BLaER1 treated with 17β-estradiol and CSF1 and Interleukin-3, amounts not matched to agents 10 nM and 100 nM (cell line): ENCODE results near the gene MOAP1.
A peak's percentile ranks its signal among the peaks of the same experiment; 100 is the strongest.

ENCODE experiments used
- H3K27ac ChIP-seq, 11 experiments: shearing (Covaris generic); formaldehyde crosslinking; 2 replicates each; pipeline ENCODE4 v1.8.1; 2022
- H3K27me3 ChIP-seq, 11 experiments: shearing (Covaris generic); formaldehyde crosslinking; 2 replicates each; pipeline ENCODE4 v1.8.1; 2022
- H3K36me3 ChIP-seq, 11 experiments: shearing (Covaris generic); formaldehyde crosslinking; 2 replicates each; pipeline ENCODE4 v1.8.1; 2022
- H3K4me1 ChIP-seq, 10 experiments: shearing (Covaris generic); formaldehyde crosslinking; 2 replicates each; pipeline ENCODE4 v1.8.1; 2022
- H3K4me2 ChIP-seq, 11 experiments: shearing (Covaris generic); formaldehyde crosslinking; 2 replicates each; pipeline ENCODE4 v1.8.1; 2022
- H3K4me3 ChIP-seq, 10 experiments: shearing (Covaris generic); formaldehyde crosslinking; 2 replicates each; pipeline ENCODE4 v1.8.1; 2022
- H3K9ac ChIP-seq, 11 experiments: shearing (Covaris generic); formaldehyde crosslinking; 2 replicates each; pipeline ENCODE4 v1.8.1; 2022
- H3K9me3 ChIP-seq, 11 experiments: shearing (Covaris generic); formaldehyde crosslinking; replicated peaks in 1 of 11; 2 replicates each; pipeline ENCODE4 v1.8.1; 2022
- H4K20me1 ChIP-seq, 11 experiments: shearing (Covaris generic); formaldehyde crosslinking; 2 replicates each; pipeline ENCODE4 v1.8.1; 2022
- Cebpa-rat ChIP-seq, 11 experiments: shearing (Covaris generic); IDR thresholded peaks; 2 replicates each; pipeline ENCODE4 v1.8.1; 2022

MOAP1 gene

GRCh38 chr14:93219103-93219726, 34.5 kb upstream of the MOAP1 start:
- no peak for TF ChIP-seq Cebpa-rat (IDR thresholded peaks at IDR 0.05)
- peaks cover 76 to 90% (median 78%) of the 10 kb centered on the region in 11 experiments for H3K36me3 ChIP-seq

GRCh38 chr14:93214598-93214997, 29.9 kb upstream of the MOAP1 start:
- peaks cover 59 to 98% (median 85%) of the 10 kb centered on the region in 11 experiments for H3K36me3 ChIP-seq
- H3K27me3 ChIP-seq, result no peaks in the 10 kb centered on the region
- H3K4me1 ChIP-seq, result peaks cover 2 to 15% (median 10%) of the 10 kb centered on the region in 10 experiments
- H3K9ac ChIP-seq, result no peak overlapping the region
- TF ChIP-seq Cebpa-rat (IDR thresholded peaks at IDR 0.05), result no peak
- H3K9me3 ChIP-seq, result no peaks in the 10 kb centered on the region
- peaks cover 0 to 2% (median 0%) of the 10 kb centered on the region in 11 experiments; a peak in 1 of 22 replicates for H4K20me1 ChIP-seq
- no peak overlapping the region for H3K4me3 ChIP-seq
- H3K4me2 ChIP-seq, result no peak overlapping the region
- H3K27ac ChIP-seq, result no peak overlapping the region

More at GRCh38 chr14:93219103-93219726, 34.5 kb upstream of the MOAP1 start:
- peak overlapping the region in 6 of 11 experiments; percentile 54 to 92 (median 76); a peak in 12 of 22 replicates for H3K27ac ChIP-seq
- H3K4me1 ChIP-seq, result peaks cover 0 to 34% (median 25%) of the 10 kb centered on the region in 10 experiments; a peak in 17 of 20 replicates
- no peak overlapping the region for H3K4me3 ChIP-seq
- peaks cover 0 to 4% (median 0%) of the 10 kb centered on the region in 11 experiments; a peak in 3 of 22 replicates for H4K20me1 ChIP-seq
- H3K9me3 ChIP-seq, result no peaks in the 10 kb centered on the region
- peak overlapping the region in 4 of 11 experiments; percentile 44 to 73 (median 50); a peak in 5 of 22 replicates for H3K9ac ChIP-seq
- peak overlapping the region in 8 of 11 experiments; percentile 59 to 76 (median 68); a peak in 16 of 22 replicates for H3K4me2 ChIP-seq
- no peaks in the 10 kb centered on the region for H3K27me3 ChIP-seq

GRCh38 chr14:93212432-93212831, 27.7 kb upstream of the MOAP1 start:
- Histone ChIP-seq H3K27ac (no peak overlapping the region), H3K9ac (no peak overlapping the region), H3K9me3 (no peaks in the 10 kb centered on the region), H3K36me3 (peaks cover 57 to 77% (median 70%) of the 10 kb centered on the region in 11 experiments), H4K20me1 (peaks cover 0 to 20% (median 8%) of the 10 kb centered on the region in 11 experiments; a peak in 5 of 22 replicates), H3K4me1 (peaks cover 12 to 33% (median 20%) of the 10 kb centered on the region in 10 experiments), H3K4me3 (no peak overlapping the region), H3K4me2 (no peak overlapping the region), H3K27me3 (no peaks in the 10 kb centered on the region)
- TF ChIP-seq Cebpa-rat (IDR thresholded peaks at IDR 0.05), result no peak

- H3K27ac ChIP-seq, result peak overlapping the region; percentile 54 to 94 (median 85); a peak in 21 of 22 replicates
- H3K27me3 ChIP-seq, result no peaks in the 10 kb centered on the region
- peaks cover 0 to 51% (median 17%) of the 10 kb centered on the region in 11 experiments; a peak in 14 of 22 replicates for H4K20me1 ChIP-seq
- peaks cover 34 to 56% (median 47%) of the 10 kb centered on the region in 10 experiments for H3K4me1 ChIP-seq
- H3K9me3 ChIP-seq, result no peaks in the 10 kb centered on the region
- no peak for TF ChIP-seq Cebpa-rat (IDR thresholded peaks at IDR 0.05)
- H3K4me3 ChIP-seq, result peak overlapping the region; percentile 76 to 95 (median 86)
- peak overlapping the region; percentile 80 to 95 (median 89) for H3K4me2 ChIP-seq
- peak overlapping the region; percentile 81 to 94 (median 85) for H3K9ac ChIP-seq
- H3K36me3 ChIP-seq, result peaks cover 10 to 57% (median 29%) of the 10 kb centered on the region in 11 experiments
These were observed 23.0 kb upstream of the MOAP1 start for GRCh38 chr14:93207468-93208308.

GRCh38 chr14:93206793-93207467, 22.2 kb upstream of the MOAP1 start, which contains the start of the genes GON7 and UBR7:
Gene GON7 (minus strand): TSS chr14:93207065. CDS start chr14:93207037, 28 bp downstream.
Gene UBR7 (plus strand): TSS chr14:93207256. CDS start chr14:93207292, 36 bp downstream.
- Histone ChIP-seq H3K27me3 (no peaks in the 10 kb centered on the region), H3K4me2 (peak within 1 kb of the TSS; percentile 80 to 95 (median 90)), H3K4me1 (peaks cover 34 to 56% (median 47%) of the 10 kb centered on the region in 10 experiments), H3K4me3 (peak within 1 kb of the TSS; percentile 76 to 95 (median 86)), H3K27ac (peak within 1 kb of the TSS; percentile 54 to 94 (median 85)), H3K36me3 (peaks cover 3 to 57% (median 21%) of the 10 kb centered on the region in 11 experiments), H3K9me3 (no peaks in the 10 kb centered on the region), H4K20me1 (peaks cover 0 to 51% (median 17%) of the 10 kb centered on the region in 11 experiments; a peak in 14 of 22 replicates), H3K9ac (peak within 1 kb of the TSS; percentile 81 to 94 (median 85))
- no peak for TF ChIP-seq Cebpa-rat (IDR thresholded peaks at IDR 0.05)

- no peaks in the 10 kb centered on the region for H3K9me3 ChIP-seq
- H3K9ac ChIP-seq, result no peak overlapping the region
- no peak overlapping the region for H3K4me3 ChIP-seq
- H3K27ac ChIP-seq, result no peak overlapping the region
- H3K36me3 ChIP-seq, result peaks cover 14 to 73% (median 31%) of the 10 kb centered on the region in 11 experiments; a peak in 21 of 22 replicates
- H3K4me1 ChIP-seq, result peaks cover 18 to 33% (median 26%) of the 10 kb centered on the region in 10 experiments
- no peaks in the 10 kb centered on the region for H3K27me3 ChIP-seq
- no peak overlapping the region for H3K4me2 ChIP-seq
- peaks cover 0 to 29% (median 12%) of the 10 kb centered on the region in 11 experiments; a peak in 13 of 22 replicates for H4K20me1 ChIP-seq
- peak in 1 of 11 experiments; percentile 40; a peak in 1 of 22 replicates for TF ChIP-seq Cebpa-rat (IDR thresholded peaks at IDR 0.05)
These were observed 16.5 kb upstream of the MOAP1 start for GRCh38 chr14:93201155-93201704.

GRCh38 chr14:93200553-93200952, 15.9 kb upstream of the MOAP1 start:
- Histone ChIP-seq H3K9me3 (no peaks in the 10 kb centered on the region), H4K20me1 (peaks cover 0 to 28% (median 10%) of the 10 kb centered on the region in 11 experiments; a peak in 13 of 22 replicates), H3K9ac (no peak overlapping the region), H3K4me2 (no peak overlapping the region), H3K4me1 (peaks cover 14 to 26% (median 21%) of the 10 kb centered on the region in 10 experiments), H3K27me3 (no peaks in the 10 kb centered on the region), H3K36me3 (peaks cover 14 to 73% (median 31%) of the 10 kb centered on the region in 11 experiments; a peak in 21 of 22 replicates), H3K4me3 (no peak overlapping the region), H3K27ac (no peak overlapping the region)
- TF ChIP-seq Cebpa-rat (IDR thresholded peaks at IDR 0.05), result no peak

- Histone ChIP-seq H4K20me1 (peaks cover 0 to 13% (median under 1%) of the 10 kb centered on the region in 11 experiments; a peak in 10 of 22 replicates), H3K36me3 (peaks cover 14 to 60% (median 36%) of the 10 kb centered on the region in 11 experiments; a peak in 21 of 22 replicates), H3K9ac (no peak overlapping the region), H3K27ac (no peak overlapping the region), H3K4me2 (no peak overlapping the region), H3K27me3 (no peaks in the 10 kb centered on the region), H3K9me3 (no peaks in the 10 kb centered on the region), H3K4me1 (peaks cover 0 to 11% (median 6%) of the 10 kb centered on the region in 10 experiments; a peak in 16 of 20 replicates), H3K4me3 (no peak overlapping the region)
- TF ChIP-seq Cebpa-rat (IDR thresholded peaks at IDR 0.05), result no peak
These were observed 14.3 kb upstream of the MOAP1 start for GRCh38 chr14:93199031-93199430.
